GM18867 (cell line): ENCODE measurements around the gene FXYD1.

ENCODE experiments used
- ATAC-seq: cut with Tn5 transposase; IDR thresholded peaks from one replicate; pipeline ENCODE4 v1.9.1; 2021; ENCODE audit warnings: mild to moderate bottlenecking, moderate library complexity; ENCODE audit not compliant: unreplicated experiment

Gene FXYD1

DNA sequence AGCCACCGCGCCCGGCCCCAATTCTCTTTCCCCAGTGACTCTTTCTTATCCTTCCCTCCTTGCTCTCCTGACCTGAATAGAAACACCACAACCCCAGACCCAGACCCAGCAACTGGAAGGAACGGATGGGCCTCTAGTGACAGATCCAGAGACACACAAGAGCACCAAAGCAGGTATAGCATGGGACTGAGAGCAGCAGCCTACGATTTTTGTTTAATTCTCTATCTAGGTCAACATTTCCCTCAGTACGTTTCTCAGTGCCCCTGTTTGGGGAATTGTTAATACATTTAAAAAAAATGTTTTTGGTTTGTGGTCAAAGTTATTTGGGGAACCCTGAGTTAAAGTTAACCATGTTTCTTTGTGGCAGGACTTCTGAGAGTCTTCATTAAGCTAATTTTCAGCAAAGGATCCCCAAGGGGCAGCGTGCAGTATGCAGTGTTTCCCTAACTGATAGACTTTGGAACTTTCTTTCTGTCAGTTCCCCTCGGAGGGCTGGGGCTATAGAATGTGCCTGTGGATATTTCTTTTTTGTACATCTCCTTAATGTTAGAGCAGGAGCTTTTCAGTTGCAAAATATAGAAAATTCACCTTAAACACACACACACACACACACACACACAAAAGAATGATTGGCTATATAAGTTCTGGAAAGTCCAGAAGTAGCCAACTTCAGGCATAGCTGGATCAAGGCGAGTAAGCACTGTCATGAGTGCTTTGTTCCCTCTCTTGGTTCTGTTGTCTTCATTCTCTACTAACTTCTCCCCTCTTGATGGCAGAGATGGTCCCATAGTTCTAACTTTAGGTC is 22.2 kb downstream of the FXYD1 start:
- ATAC-seq = no peak

GRCh38 chr19:35161434-35161743 is 22.8 kb downstream of the FXYD1 start:
- no peak for ATAC-seq

DNA sequence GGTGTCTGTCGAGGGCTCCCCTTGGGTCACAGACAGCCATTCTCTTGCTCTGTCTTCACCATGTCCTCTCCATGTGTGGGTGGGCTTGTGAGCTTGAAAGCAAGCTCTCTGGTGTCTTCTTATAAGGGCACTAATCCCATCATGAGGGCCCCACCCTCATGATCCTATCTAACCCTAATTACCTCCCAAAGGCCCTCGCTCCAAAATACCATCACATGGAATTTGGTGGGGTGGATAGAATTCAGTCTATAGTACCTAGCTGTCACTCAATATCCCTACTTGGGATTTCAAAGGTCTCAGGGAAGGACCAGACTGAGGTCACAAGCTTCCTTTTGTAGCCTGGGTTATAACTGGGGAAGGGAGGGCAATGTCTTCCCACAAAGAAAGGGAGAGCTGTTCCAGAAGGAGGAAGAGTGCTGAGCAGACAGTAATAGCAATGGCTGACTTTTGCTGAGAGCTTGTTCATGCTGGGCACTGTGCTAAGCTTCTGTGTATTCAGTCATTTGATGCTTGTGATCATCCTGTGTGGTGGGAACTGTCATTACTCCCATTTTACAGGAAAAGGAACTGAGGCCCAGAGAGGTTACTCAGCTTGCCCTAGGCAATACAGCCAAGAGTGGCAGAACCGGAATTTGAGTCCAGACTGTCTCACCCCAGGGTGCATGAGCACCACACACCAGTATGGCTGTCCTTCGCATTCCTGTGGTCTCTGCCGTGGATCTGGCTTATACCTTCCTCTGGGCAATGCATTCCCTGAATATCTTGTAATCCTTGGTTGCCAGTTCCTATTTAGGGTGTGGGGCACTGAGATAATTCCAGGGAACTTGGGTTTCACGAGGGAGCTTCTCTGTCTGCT is 24.1 kb downstream of the FXYD1 start:
- ATAC-seq = no peak

GRCh38 chr19:35164418-35164817 is 25.8 kb downstream of the FXYD1 start:
- ATAC-seq = no peak

- ATAC-seq = no peak
These were observed 26.8 kb downstream of the FXYD1 start for GRCh38 chr19:35165200-35166058.

- no peak for ATAC-seq
These were observed 27.8 kb downstream of the FXYD1 start for GRCh38 chr19:35166100-35167063.

DNA sequence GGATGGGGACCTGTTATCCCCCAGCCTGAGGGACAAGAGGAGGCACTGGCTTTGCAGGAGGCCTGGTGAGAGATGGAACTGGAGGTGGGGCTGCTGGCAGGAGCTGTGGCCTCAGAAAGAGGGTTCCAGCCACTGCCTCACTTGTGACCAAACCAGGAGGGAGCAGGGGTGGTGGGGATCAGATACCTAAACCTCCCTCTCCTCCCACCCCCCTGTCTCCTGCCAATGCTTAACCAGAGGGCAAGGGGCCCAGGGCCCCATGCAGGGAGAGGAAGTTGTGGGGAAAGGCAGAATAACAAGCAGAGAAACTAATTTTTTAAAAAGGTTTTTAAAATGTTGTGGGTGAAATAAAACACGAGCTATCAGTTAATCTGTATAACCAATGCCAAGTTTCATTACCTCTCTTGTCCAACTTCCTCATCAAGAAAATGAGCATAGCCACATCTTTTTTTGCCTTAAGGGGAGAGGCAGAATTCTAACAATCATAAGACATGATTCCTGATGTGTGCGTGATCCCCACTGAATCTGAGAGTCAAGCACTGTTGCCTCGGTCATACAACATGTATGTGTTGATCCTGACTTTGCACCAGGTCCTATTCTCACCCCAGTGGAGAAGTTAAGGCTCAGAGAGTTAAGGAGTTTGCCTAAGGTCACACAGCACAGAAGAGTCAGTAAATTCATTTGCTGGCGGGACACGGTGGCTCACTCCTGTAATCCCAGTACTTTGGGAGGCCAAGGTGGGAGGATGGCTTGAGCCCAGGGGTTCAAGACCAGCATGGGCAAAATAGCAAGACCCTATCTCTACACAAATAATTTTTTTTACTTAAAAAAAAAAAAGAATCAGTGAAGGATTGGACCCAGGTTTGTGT is 28.9 kb downstream of the FXYD1 start:
- ATAC-seq = no peak

DNA sequence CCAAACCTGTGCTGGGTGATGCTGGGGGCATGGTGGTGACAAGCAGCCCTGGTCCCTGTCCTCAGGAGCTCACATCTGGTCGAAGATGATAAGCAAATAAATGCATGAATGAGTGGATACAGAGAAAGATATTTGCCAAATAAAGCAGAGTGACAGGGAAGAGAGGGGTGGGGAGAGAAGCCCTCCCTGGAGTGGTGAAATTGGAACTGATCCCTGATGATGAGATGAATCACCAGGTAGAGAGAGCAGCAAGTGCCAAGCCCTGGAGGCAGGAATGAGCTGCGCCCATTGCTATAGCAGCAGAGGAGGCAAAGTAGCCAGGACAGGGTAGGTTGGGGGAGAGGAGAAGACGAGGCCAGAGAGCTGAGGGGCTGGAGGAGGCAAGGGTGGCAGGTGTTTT is 29.6 kb downstream of the FXYD1 start:
- no peak for ATAC-seq

GRCh38 chr19:35169221-35169995 is 30.8 kb downstream of the FXYD1 start:
- no peak for ATAC-seq

DNA sequence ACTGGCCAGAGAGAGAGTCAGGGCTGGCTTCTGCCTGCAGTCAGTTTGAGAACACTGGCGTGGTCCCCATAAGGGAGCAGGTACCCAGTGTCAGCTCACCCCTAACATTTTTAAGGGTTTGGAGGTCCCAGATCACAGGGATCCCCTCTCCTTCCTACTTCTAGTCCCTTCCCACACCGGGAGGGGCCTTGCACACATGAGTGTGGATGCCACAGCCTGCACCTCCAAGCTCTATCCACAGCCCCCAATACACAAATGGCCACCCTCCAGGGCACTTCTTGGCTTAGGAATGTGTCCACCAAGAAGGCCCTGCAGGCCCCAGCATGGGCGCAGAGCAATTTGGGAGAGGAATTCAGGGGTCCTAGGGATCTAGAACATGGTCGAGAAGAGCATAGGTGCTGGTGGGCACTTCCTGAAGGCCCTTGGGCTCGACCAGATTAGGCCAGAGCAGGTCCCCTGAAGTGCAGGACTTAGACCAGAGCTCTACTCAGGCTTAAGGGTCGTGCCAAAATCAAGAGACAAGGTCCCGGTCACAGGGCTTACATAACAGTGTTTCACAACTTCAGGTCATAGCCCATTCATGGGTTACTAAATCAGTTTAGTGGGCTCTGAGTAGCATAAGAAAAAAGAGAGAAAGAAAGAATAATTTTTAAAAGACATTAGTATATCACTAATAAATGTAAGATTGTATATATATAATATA is 31.9 kb downstream of the FXYD1 start:
- ATAC-seq = no peak

- no peak for ATAC-seq
These were observed 33.1 kb downstream of the FXYD1 start for GRCh38 chr19:35171730-35172129.

- no peak for ATAC-seq
These were observed 35.6 kb downstream of the FXYD1 start for GRCh38 chr19:35174226-35174625.

GRCh38 chr19:35176181-35176570 is 37.6 kb downstream of the FXYD1 start:
- no peak for ATAC-seq

- no peak for ATAC-seq
These were observed 39.0 kb downstream of the FXYD1 start for GRCh38 chr19:35177377-35178274.

GRCh38 chr19:35178701-35179100 is 40.1 kb downstream of the FXYD1 start:
- no peak for ATAC-seq

GRCh38 chr19:35179830-35180229 is 41.2 kb downstream of the FXYD1 start:
- ATAC-seq = no peak

DNA sequence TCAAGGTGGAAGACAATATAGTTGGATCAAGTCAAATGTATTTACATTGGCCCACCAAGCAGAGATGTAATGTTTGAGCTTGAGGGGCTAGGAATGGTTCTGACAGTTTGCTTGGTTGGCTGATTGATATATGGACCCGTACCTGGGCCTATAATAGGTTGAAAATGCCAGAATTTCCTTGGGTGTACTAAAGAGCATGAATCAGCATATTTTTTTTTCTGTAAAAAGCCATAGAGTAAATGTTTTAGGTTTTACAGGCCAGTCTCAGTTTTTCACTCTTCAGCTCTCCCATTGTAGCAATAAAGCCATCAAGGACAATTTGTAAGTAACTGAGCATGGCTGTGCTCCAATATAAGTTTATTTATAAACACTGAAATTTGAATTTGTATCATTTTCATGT is 42.8 kb downstream of the FXYD1 start:
- ATAC-seq = no peak
